ENCODE data around the gene MYH16. TPM values are rescaled to one million over a fixed set of nuclear protein-coding genes. Genes with fewer than 3 reads are reported as not detected.

The MYH16 gene
- total and polyA plus RNA-seq, 9 of the 15 experiments (the other 6 are each of a cell fraction or from before 2014, with no cell fraction given): 0.09 TPM; not detected in 8

DNA sequence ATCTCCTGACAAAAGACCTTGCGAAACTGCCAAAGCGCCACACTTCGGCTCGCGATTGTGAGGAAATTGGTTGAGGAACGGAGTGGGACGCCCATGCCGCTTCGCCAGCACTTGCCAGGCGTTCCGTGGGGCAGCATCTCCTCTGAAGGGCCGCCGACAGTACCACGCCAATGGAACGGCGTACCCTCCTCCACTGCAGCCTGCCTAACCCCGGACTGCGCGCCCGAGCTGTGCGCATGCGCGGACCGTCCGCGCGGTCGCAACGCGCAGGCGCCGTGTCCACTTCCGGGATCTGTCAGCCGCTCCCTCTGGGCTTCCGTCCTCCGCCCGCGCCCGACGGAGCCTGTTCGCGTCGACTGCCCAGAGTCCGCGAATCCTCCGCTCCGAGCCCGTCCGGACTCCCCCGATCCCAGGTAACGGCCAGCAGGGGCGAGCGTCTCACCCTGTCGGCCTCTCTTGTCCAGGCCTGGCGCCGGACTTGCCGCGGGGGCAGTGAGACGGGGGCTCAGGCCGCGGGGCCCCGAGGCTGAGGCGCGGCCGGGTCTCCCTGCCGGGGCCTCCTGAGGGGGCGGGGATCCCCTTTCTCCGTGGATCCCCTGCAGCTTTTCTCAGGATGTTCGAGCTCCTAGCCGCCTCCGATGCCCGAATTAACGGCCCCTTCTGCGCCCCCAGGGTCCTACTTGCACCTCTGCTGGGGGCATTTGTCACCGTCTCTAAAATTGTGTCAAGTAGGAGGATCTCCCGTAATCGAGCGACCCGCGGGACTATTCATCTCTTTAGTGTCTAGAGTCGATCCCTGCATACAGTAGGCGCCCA, 53.2 kb downstream of the MYH16 start, which contains the start of gene ARPC1A (continued):
- TF ChIP-seq TCF7 (IDR thresholded peaks at IDR 0.05; ENCODE audit: borderline replicate concordance): no peak; the same call in 1 of the 2 replicates
- TF ChIP-seq ATF7 (IDR thresholded peaks at IDR 0.05): peak; percentile 88
- peak; percentile 95 for TF ChIP-seq KDM5B (IDR thresholded peaks at IDR 0.05; ENCODE audit: insufficient replicate concordance, low read depth, low read length)
- TF ChIP-seq KAT7 (CRISPR knock-in tag; IDR thresholded peaks at IDR 0.05; ENCODE audit: borderline replicate concordance): peak; percentile 68; the same call in 1 of the 2 replicates
- peak; percentile 97 for TF ChIP-seq RBFOX2 (IDR thresholded peaks at IDR 0.05; ENCODE audit: low read depth, low read length)
- TF ChIP-seq ZNF384 (IDR thresholded peaks at IDR 0.05; ENCODE audit: low read depth, low read length): peak; percentile 17; the same call in 1 of the 2 replicates
- no peak for TF ChIP-seq XRCC5 (IDR thresholded peaks at IDR 0.05; ENCODE audit: low read depth, low read length)
- no peak for TF ChIP-seq ZNF408 (CRISPR knock-in tag; IDR thresholded peaks at IDR 0.05; ENCODE audit: low read depth)
- TF ChIP-seq, protein P1, sequence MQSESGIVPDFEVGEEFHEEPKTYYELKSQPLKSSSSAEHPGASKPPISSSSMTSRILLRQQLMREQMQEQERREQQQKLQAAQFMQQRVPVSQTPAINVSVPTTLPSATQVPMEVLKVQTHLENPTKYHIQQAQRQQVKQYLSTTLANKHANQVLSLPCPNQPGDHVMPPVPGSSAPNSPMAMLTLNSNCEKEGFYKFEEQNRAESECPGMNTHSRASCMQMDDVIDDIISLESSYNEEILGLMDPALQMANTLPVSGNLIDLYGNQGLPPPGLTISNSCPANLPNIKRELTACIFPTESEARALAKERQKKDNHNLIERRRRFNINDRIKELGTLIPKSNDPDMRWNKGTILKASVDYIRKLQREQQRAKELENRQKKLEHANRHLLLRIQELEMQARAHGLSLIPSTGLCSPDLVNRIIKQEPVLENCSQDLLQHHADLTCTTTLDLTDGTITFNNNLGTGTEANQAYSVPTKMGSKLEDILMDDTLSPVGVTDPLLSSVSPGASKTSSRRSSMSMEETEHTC (IDR thresholded peaks at IDR 0.05): peak; percentile 23; the same call in 1 of the 2 replicates
- TF ChIP-seq CHD1 (IDR thresholded peaks at IDR 0.05; ENCODE audit: low read length): no peak
- peak; percentile 90 for TF ChIP-seq GATAD2A (IDR thresholded peaks at IDR 0.05)
- TF ChIP-seq ZBTB8A (IDR thresholded peaks at IDR 0.05; ENCODE audit: partially characterized antibody): no peak
- TF ChIP-seq SAP30 (IDR thresholded peaks at IDR 0.05; ENCODE audit: borderline replicate concordance, insufficient read depth, low read depth, low read length, poor library complexity, severe bottlenecking): peak; percentile 77
- peak in 1 of 2 experiments; percentile 83; a peak in 1 of 4 replicates for TF ChIP-seq HDAC1 (IDR thresholded peaks at IDR 0.05)
- TF ChIP-seq SMC3 (conservative IDR thresholded peaks at IDR 0.05; ENCODE audit: insufficient read depth, low read depth, low read length): no peak
- peak; percentile 41; the same call in 1 of the 2 replicates for TF ChIP-seq SMARCC2 (IDR thresholded peaks at IDR 0.05; ENCODE audit: low read depth)
- TF ChIP-seq ZBTB9 (CRISPR knock-in tag; IDR thresholded peaks at IDR 0.05): peak; percentile 62; the same call in 1 of the 2 replicates
- TF ChIP-seq CXXC5 (CRISPR knock-in tag; IDR thresholded peaks at IDR 0.05): peak; percentile 93
- TF ChIP-seq NFIC (IDR thresholded peaks at IDR 0.05): 0 out of 2 replicates have a peak, but pooled peaks have one; percentile 20
- TF ChIP-seq TAF7 (tag; IDR thresholded peaks at IDR 0.05): peak; percentile 61; the same call in 1 of the 2 replicates
- no peak for TF ChIP-seq KAT2B (IDR thresholded peaks at IDR 0.05; ENCODE audit: low read depth, low read length)
- TF ChIP-seq ATF3 (IDR thresholded peaks at IDR 0.05): no peak
- 0 out of 2 replicates have a peak, but pooled peaks have one; percentile 24 for TF ChIP-seq ATF3 (CRISPR knock-in tag; conservative IDR thresholded peaks at IDR 0.05)
- no peak for TF ChIP-seq BCL6 (CRISPR knock-in tag; IDR thresholded peaks at IDR 0.05)
- peak; percentile 99 to 100 for TF ChIP-seq NRF1 (conservative IDR thresholded peaks at IDR 0.05 in 1 of 2, IDR thresholded peaks at IDR 0.05 in 1 of 2)
- TF ChIP-seq SMARCA4 (IDR thresholded peaks at IDR 0.05): no peak

Data from K562 (cell line).